Ecto neural progenitor cell (in vitro differentiated cells): ENCODE measurements around the gene KLRF1.

ENCODE experiments used
- DNase-seq: peaks from one replicate; pipeline ENCODE4 v3.0.0-alpha.2; 2018; ENCODE audit warnings: low spot score

Gene KLRF1, protein sequence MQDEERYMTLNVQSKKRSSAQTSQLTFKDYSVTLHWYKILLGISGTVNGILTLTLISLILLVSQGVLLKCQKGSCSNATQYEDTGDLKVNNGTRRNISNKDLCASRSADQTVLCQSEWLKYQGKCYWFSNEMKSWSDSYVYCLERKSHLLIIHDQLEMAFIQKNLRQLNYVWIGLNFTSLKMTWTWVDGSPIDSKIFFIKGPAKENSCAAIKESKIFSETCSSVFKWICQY

DNA sequence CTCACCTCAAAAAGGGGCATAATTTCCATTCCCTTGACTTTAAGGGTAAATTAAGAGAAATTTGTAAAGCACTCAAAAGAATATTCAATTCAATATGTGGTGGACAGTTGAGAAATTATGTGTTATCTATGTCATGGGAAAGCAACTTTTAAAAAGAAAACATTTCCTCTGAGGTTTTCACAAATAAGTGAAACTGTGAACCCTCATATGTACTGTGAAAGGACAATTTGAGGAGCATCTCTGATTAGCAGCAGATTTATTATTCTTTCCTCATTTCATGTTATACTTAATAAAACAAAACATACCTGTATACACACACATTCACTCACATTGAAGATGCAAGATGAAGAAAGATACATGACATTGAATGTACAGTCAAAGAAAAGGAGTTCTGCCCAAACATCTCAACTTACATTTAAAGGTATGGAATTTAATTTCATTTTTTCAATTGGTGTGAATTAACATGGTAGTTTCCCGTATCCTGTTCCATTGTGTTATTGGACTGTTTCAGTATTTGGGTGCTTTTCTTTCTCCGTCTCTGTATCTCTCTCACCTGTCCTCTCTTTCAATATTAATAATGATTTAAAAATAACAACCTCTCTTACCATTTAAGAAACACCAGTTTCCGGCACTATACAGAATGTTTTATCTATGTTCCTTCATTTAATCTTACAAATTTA lies at the start of gene KLRF1:
TSS of gene KLRF1 (plus strand) at position 273 of the 680 bp plus-strand sequence. CDS start at position 337, 64 bp downstream.
- DNase-seq = no peak

DNA sequence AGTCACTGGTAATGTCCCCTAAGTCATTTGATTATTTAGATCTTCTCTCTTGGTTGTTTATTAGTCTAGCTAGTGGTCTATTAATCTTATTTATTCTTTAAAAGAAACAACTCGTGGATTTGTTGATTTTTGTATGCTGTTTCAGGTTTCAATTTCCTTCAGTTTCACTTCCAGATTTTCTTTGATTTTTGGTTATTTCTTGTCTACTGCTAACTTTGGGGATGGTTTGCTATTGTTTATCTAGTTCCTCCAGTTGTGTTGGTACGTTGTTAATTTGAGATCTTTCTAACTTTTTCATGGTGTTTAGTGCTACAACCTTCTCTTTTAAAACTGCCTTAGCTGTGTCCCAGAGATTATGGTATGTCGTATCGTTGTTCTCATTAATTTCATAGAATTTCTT lies 48.1 kb upstream of the KLRF1 start:
- DNase-seq = no peak

DNA sequence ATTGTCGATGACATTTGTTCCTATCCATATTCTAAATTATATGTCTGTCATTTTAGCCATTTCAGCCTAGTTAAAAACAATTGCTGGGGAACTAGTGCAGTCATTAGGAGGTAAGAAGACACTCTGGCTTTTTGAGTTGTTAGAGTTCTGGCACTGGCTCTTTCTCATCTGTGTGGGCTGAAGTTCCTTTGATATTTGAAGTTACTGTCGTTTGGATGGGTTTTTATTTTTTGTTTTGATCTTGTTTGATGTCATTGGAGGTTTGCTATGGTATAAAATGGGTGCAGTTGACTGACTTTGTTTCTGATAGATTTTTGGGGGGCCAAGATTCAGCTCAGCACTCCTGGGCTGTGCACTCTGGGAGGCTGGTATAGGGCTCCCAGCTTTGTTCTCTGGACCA lies 45.9 kb upstream of the KLRF1 start:
- no peak for DNase-seq

DNA sequence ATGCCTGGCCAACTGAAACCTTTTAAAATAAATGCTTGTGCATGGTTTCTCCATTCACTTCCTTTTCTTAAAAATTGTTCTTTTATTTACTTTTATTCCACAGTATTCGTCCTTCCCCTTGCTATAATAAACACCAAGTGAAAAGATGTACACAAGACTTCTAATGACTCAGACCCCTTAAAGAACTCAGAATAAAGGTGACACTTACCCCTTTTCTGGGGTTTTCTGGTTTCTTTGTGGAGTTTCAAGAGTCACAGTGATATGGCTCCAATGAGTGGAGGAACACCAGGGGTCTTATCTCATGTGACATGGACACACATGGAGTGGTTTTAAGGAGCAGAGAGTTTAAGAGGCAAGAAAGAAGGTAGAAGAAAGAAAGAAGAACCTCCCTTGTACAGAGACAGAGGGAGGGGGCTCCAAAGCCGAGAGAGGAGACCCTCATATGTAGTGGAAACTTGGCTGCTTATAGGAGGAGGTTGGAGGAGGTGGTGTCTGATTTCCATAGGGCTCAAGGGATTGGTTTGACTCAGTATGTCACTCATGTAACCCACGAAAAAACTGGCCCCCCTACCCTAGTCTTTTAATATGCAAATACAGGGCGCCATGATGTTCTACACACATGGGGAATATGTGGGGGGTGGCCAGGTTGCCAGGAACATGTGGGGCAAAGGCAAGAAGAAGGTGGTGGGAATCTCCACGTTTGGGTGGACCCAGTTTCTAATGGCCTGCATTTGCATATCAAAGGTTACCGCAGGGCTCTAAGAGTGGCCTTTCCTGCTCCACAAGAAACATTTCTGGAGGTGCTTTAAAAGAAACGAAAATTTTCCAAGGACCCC lies 44.5 kb upstream of the KLRF1 start:
- no peak for DNase-seq

DNA sequence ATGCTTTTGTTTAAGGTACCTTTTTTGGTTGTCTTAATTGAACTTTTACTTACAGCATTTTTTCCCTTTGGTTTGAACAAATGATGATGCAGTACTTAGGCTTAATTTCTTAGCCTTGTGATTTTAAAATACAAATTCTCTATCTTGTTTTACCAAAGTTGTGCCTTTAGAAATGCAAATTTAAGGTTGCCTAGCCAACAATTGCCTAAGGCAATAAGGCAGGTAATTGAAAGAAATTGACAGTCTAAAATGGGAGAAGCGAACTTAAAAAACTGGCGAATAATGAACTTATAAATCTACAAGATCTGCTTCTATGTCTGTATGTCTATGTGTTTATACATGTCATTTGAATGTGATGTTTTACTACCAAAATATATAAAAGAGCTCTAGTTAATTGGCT lies 43.0 kb upstream of the KLRF1 start:
- no peak for DNase-seq

DNA sequence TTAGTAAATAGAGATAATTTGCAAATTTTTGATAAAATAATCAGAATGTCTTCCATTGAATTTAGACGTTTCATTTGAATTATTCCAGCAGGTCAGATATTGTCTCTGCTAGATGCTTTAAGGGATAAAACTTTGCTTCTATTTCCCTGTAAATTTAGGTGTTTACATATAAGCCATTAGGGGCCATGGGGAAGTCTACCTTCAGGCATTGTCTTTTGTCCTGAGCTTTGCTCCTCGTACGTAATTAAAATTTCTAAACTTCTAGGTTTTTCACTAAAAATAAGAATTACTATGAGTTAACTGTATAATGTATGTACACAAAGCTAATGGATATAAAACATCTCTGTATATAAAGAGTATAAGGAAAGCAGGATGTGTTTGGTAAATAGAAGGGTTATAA lies 42.5 kb upstream of the KLRF1 start:
- no peak for DNase-seq

DNA sequence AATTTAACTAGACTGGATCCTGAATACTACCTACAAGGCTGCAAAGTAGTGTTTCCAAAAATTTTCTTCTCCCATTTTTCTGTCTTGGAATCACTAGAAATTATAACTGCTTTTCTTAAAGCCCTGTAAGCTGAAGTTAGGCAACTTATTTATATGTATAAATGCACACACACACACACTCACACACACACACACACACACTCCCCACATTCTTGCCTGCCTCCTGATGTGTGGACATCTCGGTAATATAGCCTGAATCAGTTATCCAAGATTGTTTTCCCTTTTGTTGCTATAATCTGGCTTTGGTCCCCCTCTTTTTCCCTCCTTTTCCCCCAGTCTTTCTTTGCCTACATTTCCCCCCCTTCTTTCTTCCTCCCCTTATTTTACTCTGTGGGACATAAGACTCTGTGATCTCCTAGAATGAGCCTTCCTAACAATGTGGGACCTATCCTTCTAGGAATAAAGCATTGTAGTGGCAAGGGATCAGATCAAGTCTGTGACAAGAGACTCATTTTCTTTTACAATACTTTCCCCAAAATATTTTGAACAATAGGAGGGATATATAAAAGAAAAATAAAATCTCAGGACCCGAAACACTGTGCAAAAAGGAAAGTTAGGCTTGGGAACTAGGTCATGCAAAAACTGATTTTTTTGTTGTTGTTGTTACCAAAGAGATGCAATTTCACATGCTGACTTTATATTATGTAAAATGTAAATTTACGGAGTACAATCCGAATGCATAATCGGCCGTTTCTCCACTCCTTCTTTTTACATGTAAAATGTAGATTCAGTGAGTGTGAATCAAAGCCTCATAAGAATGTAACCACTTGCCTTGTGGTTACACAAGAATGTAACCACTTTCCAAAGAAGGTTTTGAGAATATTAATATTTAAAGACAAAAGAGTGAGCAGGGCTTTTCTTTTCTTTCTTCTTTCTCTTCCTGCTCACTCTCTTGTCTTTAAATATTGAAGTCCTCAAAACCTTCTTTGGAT lies 40.3 kb upstream of the KLRF1 start:
- no peak for DNase-seq

DNA sequence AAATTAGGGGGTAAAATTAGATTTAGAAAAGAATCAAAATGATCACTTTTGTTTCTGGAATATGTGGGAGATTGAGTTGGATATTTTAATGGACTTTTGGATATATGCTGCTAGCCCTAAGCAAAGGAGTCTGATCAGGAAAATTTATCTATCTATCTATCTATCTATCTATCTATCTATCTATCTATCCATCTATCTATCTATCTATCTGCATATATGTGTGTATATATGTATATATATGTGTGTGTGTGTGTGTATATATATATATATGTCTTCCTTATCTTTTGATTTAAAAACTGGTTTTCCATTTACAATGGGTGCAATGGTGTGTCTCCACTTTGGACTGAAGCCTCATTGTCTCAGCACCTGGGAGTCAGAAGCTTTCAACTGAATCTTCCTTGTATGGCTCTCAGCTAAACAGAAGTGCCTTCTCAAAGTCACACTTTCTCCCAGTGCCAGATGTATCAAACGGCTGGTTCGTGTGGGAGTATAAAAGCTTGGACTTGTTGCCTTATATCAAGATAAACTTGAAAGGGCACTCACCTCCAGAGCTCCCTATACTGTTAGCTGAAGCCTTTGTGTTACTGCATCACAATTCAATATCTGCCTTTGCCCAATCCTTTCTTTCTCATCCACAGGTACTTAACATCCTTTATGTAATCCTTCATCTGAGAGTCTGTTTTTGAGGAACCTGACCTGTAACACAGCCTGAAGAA lies 34.9 kb upstream of the KLRF1 start:
- no peak for DNase-seq

DNA sequence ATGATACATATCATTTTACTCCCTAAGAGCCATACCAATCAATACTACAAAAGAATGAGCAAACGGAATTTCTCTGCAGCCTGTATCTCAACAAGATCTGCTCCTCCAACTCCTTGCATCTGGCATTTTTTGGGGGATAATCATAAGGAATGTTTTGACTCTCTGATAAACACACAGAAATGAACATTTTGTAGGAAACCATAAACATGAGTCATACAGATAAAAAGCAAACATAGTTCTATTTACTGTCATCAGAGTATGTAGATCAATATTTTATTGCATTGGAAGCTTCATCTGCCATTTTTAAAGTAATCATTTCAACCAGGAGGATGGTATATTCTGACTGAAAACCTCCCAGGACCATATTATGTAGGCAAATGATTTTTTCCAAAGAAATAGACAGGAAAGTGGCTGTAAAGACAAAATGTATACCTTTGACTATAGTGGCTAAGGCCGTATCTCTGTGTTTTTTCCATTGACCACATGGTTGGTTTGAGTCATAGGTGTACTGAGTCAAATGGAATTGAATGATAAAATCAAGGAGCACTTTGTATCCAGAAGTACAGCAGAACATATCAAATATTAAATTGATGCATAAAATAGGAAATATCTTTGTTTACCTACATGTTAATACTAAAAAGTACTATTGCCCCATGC lies 34.2 kb upstream of the KLRF1 start:
- DNase-seq = no peak

DNA sequence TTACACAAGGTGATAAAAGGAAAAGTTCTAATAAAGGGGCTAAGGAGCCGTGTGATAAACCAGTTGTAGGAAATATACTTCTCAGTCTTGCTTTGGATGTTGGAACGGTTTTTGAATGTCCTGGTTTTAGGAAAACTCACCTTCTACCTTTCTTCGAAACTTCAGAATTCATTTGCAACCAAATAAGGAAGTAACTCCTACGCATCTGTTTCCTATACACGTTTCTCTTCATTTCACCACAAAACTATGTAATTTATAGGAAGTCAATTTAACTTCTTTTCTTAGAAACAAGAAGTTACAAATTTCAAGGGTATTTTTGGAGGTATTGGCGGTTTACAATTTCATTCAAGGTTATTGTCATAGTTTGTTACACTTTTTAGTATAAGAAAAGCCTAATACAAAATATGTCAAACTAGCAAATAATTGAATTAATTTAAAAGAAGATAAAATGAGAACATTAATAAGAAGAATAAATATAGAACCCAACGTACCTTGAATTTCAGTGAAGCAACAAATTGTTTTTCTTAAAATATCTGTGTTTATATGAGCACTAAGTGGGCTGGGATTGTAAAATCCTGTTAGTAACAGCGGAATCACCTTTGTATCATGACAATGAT lies 33.4 kb upstream of the KLRF1 start:
- no peak for DNase-seq

DNA sequence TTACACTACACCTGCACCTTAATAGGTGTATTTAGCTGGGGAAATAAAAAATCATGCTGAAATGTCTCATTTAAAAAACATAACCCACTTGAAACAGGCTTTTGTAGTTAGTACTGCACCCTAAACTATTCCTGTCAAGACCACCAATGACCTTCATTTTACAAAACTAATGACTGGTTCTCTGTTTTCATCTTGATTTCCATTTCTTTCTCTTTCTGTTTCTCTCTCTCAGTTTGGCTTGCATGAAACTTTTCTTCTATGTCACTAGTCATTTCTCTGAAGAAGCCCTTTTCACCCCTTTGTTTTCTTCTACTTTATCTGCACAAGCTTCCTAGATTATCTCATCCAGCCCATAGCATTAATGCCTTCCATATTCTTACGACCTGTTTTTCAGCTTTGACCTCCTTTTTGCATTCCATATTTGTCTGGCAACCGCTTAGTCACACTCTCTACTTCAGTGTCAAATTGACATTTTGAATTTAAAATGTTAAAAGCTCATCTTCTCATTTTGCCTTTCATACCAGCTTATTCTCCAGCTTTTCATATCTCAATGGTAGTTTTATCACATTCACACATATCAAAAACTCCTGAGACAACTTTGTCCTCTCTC lies 32.7 kb upstream of the KLRF1 start:
- DNase-seq = no peak

DNA sequence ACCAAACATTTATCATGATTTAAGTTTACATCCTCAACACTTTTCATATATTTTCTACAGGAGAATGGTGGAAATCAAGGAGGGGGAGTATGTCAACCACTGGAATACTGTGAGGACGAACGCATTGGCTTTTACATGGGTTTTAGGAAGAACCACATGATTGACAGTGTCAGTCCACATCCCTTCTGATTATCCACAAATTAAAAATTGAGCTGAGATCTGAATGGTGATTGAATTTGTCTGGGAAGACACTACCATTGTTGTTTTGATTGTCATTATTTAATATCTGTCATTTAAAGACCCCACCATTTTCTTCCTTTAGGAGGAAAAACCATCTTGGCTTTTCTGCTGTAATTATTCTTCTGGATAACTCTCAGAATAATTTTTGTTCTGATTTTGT lies 31.3 kb upstream of the KLRF1 start:
- DNase-seq = no peak

DNA sequence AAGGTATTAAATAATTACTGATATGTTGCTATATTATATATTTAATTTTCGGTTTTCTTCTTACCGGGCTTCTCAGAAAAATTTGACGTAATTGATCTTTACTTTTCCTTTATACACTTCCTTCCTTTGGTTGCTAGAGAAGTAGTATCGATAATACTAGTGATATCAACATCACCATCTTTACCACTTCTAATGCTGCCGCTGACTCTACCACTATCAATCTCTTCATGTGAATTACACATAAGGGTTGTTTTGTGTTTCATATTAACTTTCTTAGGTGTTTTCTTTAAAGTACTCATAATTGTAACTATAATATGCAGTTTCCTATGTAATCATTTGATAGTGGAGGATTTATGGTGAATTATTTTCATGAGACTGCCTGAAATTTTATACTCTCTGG lies 30.9 kb upstream of the KLRF1 start:
- DNase-seq = no peak

DNA sequence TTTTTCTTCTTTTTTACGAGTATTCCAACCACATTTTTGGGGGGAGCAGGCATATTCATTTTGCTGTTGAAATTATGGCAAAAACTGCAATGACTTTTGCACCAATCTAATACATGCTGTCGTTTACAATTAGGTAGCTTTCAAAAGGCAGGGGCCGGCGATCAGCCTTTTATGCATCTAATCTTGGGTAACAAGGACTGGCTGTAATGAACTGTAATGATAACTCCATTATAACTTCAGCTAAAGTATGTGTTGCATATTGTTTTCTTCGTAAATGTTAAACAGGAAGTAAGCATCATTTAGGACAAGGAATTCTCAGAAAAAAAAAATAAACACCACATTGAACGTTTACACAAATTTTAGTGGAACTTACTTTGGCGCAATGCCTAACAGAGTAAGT lies 30.3 kb upstream of the KLRF1 start:
- no peak for DNase-seq

DNA sequence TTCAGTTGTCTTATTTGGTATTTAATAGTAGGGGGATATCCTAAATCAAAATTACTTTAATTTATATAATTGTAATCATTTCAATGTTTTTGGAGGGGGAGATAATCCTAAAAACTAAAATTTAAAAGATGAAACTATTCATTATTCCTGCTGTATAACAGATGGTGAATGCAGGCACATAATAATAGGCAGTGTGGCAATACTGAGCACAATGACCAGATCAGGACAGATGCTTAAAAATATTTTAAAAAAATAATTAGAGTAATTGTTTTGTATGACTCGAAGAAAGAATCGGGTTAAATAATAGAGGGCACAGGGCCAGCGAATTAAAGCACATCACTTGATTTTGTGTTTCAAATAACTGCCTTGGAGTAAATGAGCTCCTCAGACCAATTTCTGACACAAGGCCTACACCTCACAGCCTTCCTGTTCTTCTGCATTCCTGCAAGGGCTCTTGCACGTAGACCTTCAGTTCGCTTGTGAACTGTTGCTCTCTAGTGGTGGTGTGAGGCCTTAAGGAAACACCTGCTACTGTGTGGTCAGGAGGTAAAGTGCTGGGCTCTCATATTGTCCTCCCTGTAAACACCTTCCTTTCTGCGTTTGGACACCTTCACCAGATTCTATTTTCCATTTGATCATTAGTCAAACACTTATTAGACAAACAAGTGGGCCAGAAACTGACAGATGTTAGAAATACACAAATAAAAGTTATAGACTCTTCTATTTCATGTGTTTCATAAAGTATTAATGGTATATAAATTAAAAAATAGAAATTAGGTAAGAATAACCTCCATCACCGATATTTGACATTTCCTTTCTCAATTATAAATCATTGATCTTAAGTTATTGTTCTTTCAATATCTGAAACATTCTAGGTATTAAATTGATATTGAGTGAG lies 29.3 kb upstream of the KLRF1 start:
- DNase-seq = no peak

DNA sequence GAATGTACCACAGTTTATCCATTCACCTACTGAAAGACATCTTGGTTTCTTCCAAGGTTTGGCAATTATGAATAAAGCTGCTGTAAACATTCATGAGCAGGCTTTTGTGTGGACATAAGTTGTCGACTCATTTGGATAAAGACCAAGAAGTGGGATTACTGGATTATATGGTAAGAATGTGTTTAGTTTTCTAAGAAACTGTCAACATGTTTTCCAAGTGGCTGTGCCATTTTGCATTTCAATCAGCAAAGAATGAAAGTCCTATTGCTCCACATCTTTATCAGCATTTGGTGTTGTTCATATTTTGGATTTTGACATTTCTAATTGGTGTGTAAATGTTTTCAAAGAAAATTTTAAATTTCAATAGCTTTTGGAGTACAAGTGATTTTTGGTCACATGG lies 27.3 kb upstream of the KLRF1 start:
- DNase-seq = no peak

DNA sequence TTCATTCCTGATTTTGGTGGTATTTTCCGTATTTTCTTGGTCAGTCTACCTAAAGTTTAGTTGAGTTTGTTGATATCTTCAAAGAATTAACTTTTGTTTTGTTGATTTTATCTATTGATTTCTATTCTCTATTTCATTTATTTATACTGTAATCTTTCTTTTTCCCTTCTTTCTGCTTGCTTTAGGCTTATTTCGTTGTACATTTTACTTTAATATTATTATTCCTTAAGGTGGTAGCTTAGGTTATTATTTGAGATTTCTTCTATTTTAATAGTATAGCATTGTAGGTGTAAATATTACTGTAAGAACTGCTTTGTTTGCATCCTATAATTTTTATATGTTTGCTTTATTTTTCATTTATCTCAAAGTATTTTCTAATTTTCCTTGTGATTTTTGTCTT lies 21.4 kb upstream of the KLRF1 start:
- DNase-seq = no peak

DNA sequence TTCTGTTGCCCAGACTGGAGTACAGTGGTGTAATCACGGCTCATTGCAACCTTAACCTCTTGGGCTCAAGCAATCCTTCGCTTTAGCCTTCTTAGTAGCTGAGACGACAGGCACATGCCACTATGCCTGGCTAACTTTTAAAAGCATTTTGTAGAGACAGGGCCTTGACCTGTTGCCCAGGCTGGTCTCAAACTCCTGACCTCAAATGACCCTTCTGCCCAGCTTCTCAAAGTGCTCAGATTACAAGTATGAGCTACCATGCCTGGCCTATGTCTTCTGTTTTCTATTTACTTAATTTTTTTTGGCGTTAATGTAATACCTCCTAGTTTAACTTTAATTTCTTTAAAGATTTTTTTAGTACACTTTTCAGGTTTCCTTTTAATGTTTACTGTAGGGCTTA lies 20.6 kb upstream of the KLRF1 start:
- DNase-seq = no peak

DNA sequence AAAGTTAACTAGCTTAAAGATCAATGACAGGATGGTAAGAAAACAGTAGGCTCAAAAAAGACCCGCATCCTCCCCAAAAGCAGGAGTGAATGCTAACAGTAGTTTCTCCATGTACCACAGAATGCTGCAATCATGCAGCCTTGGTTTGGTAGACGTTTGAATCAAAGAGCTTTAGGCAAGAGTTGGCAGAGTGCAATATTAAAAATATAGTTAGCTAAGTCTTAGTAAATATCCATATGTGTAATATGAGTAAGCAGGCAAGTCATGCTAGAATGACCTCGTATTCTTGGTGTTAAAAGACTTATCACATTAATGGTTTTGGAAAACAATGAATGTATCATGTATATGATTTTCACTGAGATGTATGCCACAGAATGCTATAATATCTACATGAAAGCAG lies 18.8 kb upstream of the KLRF1 start:
- no peak for DNase-seq
